Measurements from ENCODE around the gene MANBA. TPM values are rescaled to one million over a fixed set of nuclear protein-coding genes. Genes with fewer than 3 reads are reported as not detected.

MANBA gene
- total RNA-seq, 4 donors from 2014 or later, result 27.1 to 37.8 (median 35.1) TPM

- ATAC-seq (ENCODE audit: low FRiP score) (no peak), DNase-seq (ENCODE audit: low spot score) (no peak)
- no peak for TF ChIP-seq CTCF (IDR thresholded peaks at IDR 0.05)
Observed at GRCh38 chr4:102632241-102633065, 128.3 kb downstream of the MANBA start.

- no peak for TF ChIP-seq CTCF (IDR thresholded peaks at IDR 0.05)
- no peak for DNase-seq (ENCODE audit: low spot score)
- no peak for ATAC-seq (ENCODE audit: low FRiP score)
Observed at GRCh38 chr4:102631616-102632015, 129.2 kb downstream of the MANBA start.

- DNase-seq (ENCODE audit: low spot score) (no peak), ATAC-seq (ENCODE audit: low FRiP score) (no peak)
- no peak for TF ChIP-seq CTCF (IDR thresholded peaks at IDR 0.05)
Observed at GRCh38 chr4:102629673-102630072, 131.1 kb downstream of the MANBA start.

GRCh38 chr4:102627831-102628523 lies 132.8 kb downstream of the MANBA start:
- DNase-seq (ENCODE audit: low spot score), result no peak
- no peak for TF ChIP-seq CTCF (IDR thresholded peaks at IDR 0.05)
- peak; percentile 79 for ATAC-seq (ENCODE audit: low FRiP score)

GRCh38 chr4:102625232-102625930 lies 135.4 kb downstream of the MANBA start:
- no peak for ATAC-seq (ENCODE audit: low FRiP score)
- no peak for TF ChIP-seq CTCF (IDR thresholded peaks at IDR 0.05)

GRCh38 chr4:102624505-102624904 lies 136.3 kb downstream of the MANBA start:
- TF ChIP-seq CTCF (IDR thresholded peaks at IDR 0.05), result no peak
- DNase-seq (ENCODE audit: low spot score) (no peak), ATAC-seq (ENCODE audit: low FRiP score) (no peak)

More at GRCh38 chr4:102625232-102625930, 135.4 kb downstream of the MANBA start:
- DNase-seq (ENCODE audit: low spot score), result no peak

Data from omental fat pad (tissue), 4 donors.